OCI-LY7 (cell line): ENCODE data around the gene KNDC1. TPM values are rescaled to one million over a fixed set of nuclear protein-coding genes. Genes with fewer than 3 reads are reported as not detected.
"Not testable (repeated sequence)": the region's sequence is repeated elsewhere in the genome, so short reads cannot be mapped to it uniquely, and the experiment has no call there.

Experiments
- BruUV-seq: library from RNA; stranded (reverse); fragments of 400-500 nt; replicated peaks from 2 replicates; lab custom pipeline; 2021; lab: Mats Ljungman, UMichigan
- CTCF ChIA-PET: fragments of 300-600 bp; sonication (Branson Sonifier 250); formaldehyde crosslinking; loops from one replicate; lab custom pipeline; 2022; ENCODE audit warnings: antibody characterized with exemption; ENCODE audit not compliant: unreplicated experiment; lab: Charles Lee
- POLR2A ChIA-PET: fragments of 300-600 bp; sonication (Branson Sonifier 250); formaldehyde crosslinking; loops from one replicate; lab custom pipeline; 2022; ENCODE audit warnings: antibody characterized with exemption; lab: Charles Lee
- DNase-seq: peaks from one replicate; pipeline ENCODE4 v3.0.0-alpha.2; 2015; ENCODE audit warnings: low spot score
- H2AFZ ChIP-seq: fragments of 200-600 bp; sonication (generic), shearing (Covaris generic); 2 replicates; pipeline ENCODE4 v1.6.1; 2014; ENCODE audit warnings: mild to moderate bottlenecking, antibody characterized with exemption, low read length, moderate library complexity
- H3K27ac ChIP-seq: fragments of 200-600 bp; sonication (generic); 2 replicates; pipeline ENCODE4 v1.5.1; 2014; ENCODE audit warnings: mixed run types, low read depth, mild to moderate bottlenecking, moderate library complexity, low read length, inconsistent platforms; ENCODE audit not compliant: poor library complexity, severe bottlenecking
- H3K36me3 ChIP-seq: fragments of 200-600 bp; sonication (generic); 2 replicates; pipeline ENCODE4 v1.6.1; 2014; ENCODE audit warnings: mild to moderate bottlenecking, antibody characterized with exemption, low read length, moderate library complexity, mixed read lengths; ENCODE audit not compliant: insufficient read depth
- H3K4me1 ChIP-seq: fragments of 200-600 bp; sonication (generic); 2 replicates; pipeline ENCODE4 v1.5.1; 2014; ENCODE audit warnings: mild to moderate bottlenecking, low read length; ENCODE audit not compliant: insufficient read depth, poor library complexity, severe bottlenecking
- H3K4me2 ChIP-seq: fragments of 200-600 bp; sonication (generic); 2 replicates; pipeline ENCODE4 v1.6.1; 2014; ENCODE audit warnings: mild to moderate bottlenecking, low read length
- H3K4me3 ChIP-seq: fragments of 200-600 bp; sonication (generic); 2 replicates; pipeline ENCODE4 v1.5.1; 2014; ENCODE audit warnings: mild to moderate bottlenecking, low read depth, low read length; ENCODE audit not compliant: poor library complexity, severe bottlenecking
- H3K79me2 ChIP-seq: fragments of 200-600 bp; sonication (generic); 2 replicates; pipeline ENCODE4 v1.6.1; 2016; ENCODE audit warnings: low read depth, mild to moderate bottlenecking, low read length, moderate library complexity, mixed read lengths; ENCODE audit not compliant: insufficient read depth
- H3K9me2 ChIP-seq: fragments of 200-600 bp; sonication (generic); 2 replicates; pipeline ENCODE4 v1.6.1; 2016; ENCODE audit warnings: mild to moderate bottlenecking, low read length, mixed read lengths; ENCODE audit not compliant: insufficient read depth
- H3K9me3 ChIP-seq: fragments of 200-600 bp; sonication (generic); 2 replicates; pipeline ENCODE4 v1.6.1; 2014; ENCODE audit warnings: mild to moderate bottlenecking, mixed run types, low read length, mixed read lengths
- H4K20me1 ChIP-seq: fragments of 200-600 bp; sonication (generic); 2 replicates; pipeline ENCODE4 v1.6.1; 2014; ENCODE audit warnings: mild to moderate bottlenecking, antibody characterized with exemption, low read length, moderate library complexity, mixed read lengths; ENCODE audit not compliant: insufficient read depth
- EZH2phosphoT487 ChIP-seq: fragments of 200-600 bp; sonication (generic); IDR thresholded peaks from 2 replicates; pipeline ENCODE4 v1.6.1; 2018; ENCODE audit warnings: low read depth, borderline replicate concordance, mild to moderate bottlenecking, mixed run types, antibody characterized with exemption, low read length, moderate library complexity, mixed read lengths
- intact Hi-C: fragments of 100-400 bp; cut with micrococcal nuclease; formaldehyde crosslinking; loops from one replicate; pipeline ENCODE4 v1.10.0; 2022; ENCODE audit not compliant: unreplicated experiment
- total RNA-seq, 2 experiments: library from RNA; depleted of rRNA in 1 of 2; stranded (reverse); fragments of >200 nt in 1 of 2; shearing (Covaris generic) in 1 of 2; gene quantifications; 2 replicates each; pipeline ENCODE4 v1.2.3, GENCODE V29; 2014 to 2022
- TF ChIP-seq, protein P1 (sequence below): fragments of 200-600 bp; sonication (generic); conservative IDR thresholded peaks from 2 replicates; pipeline ENCODE4 v1.5.1; 2014; ENCODE audit warnings: mild to moderate bottlenecking, antibody characterized with exemption, low read length, moderate library complexity, mixed read lengths

Gene KNDC1
- total RNA-seq, 2 experiments from 2014 or later, result not detected

DNA sequence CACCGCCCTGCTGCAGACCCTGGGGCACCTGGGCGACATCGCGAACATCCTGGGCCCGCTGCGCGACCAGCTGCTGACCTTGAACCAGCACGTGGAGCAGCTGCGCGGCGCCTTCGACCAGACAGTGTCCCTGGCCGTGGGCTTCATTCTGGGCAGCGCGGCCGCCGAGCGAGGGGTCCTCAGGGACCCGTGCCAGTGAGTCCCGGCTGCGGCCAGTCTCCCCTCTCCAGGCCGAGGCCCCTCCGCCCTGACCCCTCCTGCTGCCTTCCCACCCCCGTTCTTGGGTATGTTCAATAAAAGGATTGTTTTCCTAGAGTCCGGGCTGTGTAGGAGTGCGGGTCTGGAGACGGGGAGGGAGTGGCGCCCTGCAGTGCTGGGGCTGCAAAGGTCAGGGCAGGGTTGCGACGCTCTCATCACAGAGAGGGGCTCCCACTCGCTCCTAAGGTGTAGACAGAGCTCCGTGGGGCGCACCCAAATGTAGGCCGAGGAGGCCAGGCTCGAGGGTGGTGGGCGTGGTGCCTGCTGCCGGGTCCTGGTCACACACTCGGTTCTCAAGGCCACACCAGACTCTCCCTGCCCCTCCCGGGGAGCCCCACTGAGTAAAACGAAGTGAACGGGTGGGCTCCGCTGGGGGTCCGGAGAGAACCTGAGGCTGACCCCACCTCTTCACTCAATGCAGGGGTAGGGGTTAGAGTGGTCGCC lies 71.4 kb downstream of the KNDC1 start:
- H3K79me2 ChIP-seq, result no peaks in the 10 kb centered on the region
- H3K4me3 ChIP-seq, result no peak overlapping the region
- intact Hi-C loops, result no loop called here
- H3K9me2 ChIP-seq, result no peaks in the 10 kb centered on the region
- no peak overlapping the region for H3K27ac ChIP-seq
- no peaks in the 10 kb centered on the region for H3K36me3 ChIP-seq
- no peaks in the 10 kb centered on the region for H3K4me1 ChIP-seq
- ChIA-PET POLR2A (no interaction called here), CTCF (no interaction called here)
- no peak overlapping the region for H2AFZ ChIP-seq
- no peak overlapping the region for H3K4me2 ChIP-seq
- no TSS peak for BruUV-seq
- no peaks in the 10 kb centered on the region for H3K9me3 ChIP-seq
- no peak for DNase-seq
- TF ChIP-seq EZH2phosphoT487, result no peak
- TF ChIP-seq, protein P1, sequence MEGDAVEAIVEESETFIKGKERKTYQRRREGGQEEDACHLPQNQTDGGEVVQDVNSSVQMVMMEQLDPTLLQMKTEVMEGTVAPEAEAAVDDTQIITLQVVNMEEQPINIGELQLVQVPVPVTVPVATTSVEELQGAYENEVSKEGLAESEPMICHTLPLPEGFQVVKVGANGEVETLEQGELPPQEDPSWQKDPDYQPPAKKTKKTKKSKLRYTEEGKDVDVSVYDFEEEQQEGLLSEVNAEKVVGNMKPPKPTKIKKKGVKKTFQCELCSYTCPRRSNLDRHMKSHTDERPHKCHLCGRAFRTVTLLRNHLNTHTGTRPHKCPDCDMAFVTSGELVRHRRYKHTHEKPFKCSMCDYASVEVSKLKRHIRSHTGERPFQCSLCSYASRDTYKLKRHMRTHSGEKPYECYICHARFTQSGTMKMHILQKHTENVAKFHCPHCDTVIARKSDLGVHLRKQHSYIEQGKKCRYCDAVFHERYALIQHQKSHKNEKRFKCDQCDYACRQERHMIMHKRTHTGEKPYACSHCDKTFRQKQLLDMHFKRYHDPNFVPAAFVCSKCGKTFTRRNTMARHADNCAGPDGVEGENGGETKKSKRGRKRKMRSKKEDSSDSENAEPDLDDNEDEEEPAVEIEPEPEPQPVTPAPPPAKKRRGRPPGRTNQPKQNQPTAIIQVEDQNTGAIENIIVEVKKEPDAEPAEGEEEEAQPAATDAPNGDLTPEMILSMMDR, result no peak
- no peaks in the 10 kb centered on the region; the same call in 1 of the 2 replicates for H4K20me1 ChIP-seq

DNA sequence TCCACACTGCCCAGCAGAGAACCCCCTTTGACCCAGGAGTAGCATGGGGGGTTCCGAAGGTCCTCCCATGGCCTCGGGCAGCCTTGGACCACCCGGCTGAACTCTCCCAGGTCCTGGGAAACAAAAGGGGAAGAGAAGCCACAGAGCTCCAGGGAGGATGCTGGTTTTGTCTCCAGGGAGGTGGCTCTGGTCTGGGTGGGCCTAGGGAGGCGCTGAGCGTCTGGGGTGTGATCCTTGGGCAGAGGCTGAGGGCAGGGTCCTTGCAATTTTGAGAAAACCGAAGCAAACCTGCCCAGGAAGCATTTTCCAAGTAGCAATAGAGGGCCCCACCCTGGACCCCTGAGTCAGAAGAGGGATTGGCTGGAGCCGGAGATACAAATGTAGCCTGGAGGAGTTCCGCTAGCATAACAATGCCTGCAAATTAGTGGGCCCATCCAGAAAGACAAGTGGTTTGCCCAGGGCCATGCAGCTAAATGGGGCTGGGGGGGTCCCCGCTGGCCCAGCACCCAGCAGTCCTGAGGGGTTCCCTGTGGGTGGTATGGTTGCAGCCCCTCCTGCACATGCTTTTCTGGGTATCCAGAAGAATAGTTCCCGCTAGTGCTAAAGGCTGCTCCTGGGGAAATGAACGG lies 72.0 kb downstream of the KNDC1 start:
- POLR2A ChIA-PET, result no interaction called here
- DNase-seq, result no peak
- H3K4me1 ChIP-seq, result no peaks in the 10 kb centered on the region
- H3K36me3 ChIP-seq, result no peaks in the 10 kb centered on the region
- no peak overlapping the region for H2AFZ ChIP-seq
- H3K9me3 ChIP-seq, result no peaks in the 10 kb centered on the region
- intact Hi-C loops, result no loop called here
- no peak overlapping the region for H3K4me2 ChIP-seq
- no peaks in the 10 kb centered on the region for H3K9me2 ChIP-seq
- H3K79me2 ChIP-seq, result no peaks in the 10 kb centered on the region
- no peak overlapping the region for H3K4me3 ChIP-seq
- no peak overlapping the region for H3K27ac ChIP-seq
- CTCF ChIA-PET, result no interaction called here
- no TSS peak for BruUV-seq
- no peaks in the 10 kb centered on the region; the same call in 1 of the 2 replicates for H4K20me1 ChIP-seq
- TF ChIP-seq EZH2phosphoT487, result no peak
- TF ChIP-seq, protein P1, result no peak

DNA sequence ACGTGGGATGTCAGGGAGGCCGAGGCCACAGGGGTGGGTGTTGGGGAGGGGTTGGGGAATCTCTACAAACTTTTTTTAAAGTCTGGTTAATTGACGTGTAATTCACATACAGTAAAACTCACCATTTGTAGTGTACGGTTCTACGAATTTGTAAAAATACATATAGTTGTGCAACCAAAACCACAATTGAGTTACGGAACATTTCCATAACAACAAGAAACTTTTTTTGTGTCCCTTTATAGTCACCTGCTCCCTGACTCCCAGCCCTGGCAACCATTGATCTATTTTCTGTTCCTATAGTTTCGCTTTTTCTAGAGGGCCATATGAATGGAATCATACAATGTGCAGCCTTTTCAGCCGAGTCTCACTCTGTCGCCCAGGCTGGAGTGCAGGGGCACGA lies 74.8 kb downstream of the KNDC1 start:
- BruUV-seq, H3K27ac ChIP-seq, DNase-seq, H2AFZ ChIP-seq, H3K9me2 ChIP-seq, CTCF ChIA-PET, H3K36me3 ChIP-seq, H3K4me3 ChIP-seq, intact Hi-C loops, H3K4me1 ChIP-seq, H3K79me2 ChIP-seq, H4K20me1 ChIP-seq, H3K4me2 ChIP-seq, POLR2A ChIA-PET, H3K9me3 ChIP-seq: not testable (repeated sequence)
